Activated naive CD4-positive, alpha-beta T cell treated with anti-CD3 and anti-CD28 coated beads, Interleukin-2, amount 10 ng/mL, durations not matched to agents 7 days and 5 days (primary cell): Measurements from ENCODE around the gene C13orf46.

Experiments used
- CTCF ChIA-PET: fragments of 350-600 bp; sonication (Branson Sonifier 250); formaldehyde crosslinking; loops from one replicate; lab custom pipeline; 2021; ENCODE audit warnings: antibody characterized with exemption; lab: Charles Lee
- DNase-seq: peaks from one replicate; pipeline ENCODE4 v3.0.0-alpha.2; 2020
- H3K27ac Mint-ChIP-seq: one replicate; pipeline ENCODE4 v1.8.0; 2021; ENCODE audit warnings: mild to moderate bottlenecking, moderate library complexity, mixed read lengths
- H3K27me3 Mint-ChIP-seq: one replicate; pipeline ENCODE4 v1.8.0; 2021; ENCODE audit warnings: mild to moderate bottlenecking, mixed read lengths
- H3K36me3 Mint-ChIP-seq: one replicate; pipeline ENCODE4 v1.8.0; 2021; ENCODE audit warnings: mixed read lengths
- H3K4me1 Mint-ChIP-seq: one replicate; pipeline ENCODE4 v1.8.0; 2021; ENCODE audit warnings: mixed read lengths
- H3K4me3 Mint-ChIP-seq: one replicate; pipeline ENCODE4 v1.8.0; 2021; ENCODE audit warnings: mild to moderate bottlenecking, moderate library complexity, mixed read lengths
- H3K9me3 Mint-ChIP-seq: one replicate; pipeline ENCODE4 v1.8.0; 2021; ENCODE audit warnings: mixed read lengths

C13orf46 gene

DNA sequence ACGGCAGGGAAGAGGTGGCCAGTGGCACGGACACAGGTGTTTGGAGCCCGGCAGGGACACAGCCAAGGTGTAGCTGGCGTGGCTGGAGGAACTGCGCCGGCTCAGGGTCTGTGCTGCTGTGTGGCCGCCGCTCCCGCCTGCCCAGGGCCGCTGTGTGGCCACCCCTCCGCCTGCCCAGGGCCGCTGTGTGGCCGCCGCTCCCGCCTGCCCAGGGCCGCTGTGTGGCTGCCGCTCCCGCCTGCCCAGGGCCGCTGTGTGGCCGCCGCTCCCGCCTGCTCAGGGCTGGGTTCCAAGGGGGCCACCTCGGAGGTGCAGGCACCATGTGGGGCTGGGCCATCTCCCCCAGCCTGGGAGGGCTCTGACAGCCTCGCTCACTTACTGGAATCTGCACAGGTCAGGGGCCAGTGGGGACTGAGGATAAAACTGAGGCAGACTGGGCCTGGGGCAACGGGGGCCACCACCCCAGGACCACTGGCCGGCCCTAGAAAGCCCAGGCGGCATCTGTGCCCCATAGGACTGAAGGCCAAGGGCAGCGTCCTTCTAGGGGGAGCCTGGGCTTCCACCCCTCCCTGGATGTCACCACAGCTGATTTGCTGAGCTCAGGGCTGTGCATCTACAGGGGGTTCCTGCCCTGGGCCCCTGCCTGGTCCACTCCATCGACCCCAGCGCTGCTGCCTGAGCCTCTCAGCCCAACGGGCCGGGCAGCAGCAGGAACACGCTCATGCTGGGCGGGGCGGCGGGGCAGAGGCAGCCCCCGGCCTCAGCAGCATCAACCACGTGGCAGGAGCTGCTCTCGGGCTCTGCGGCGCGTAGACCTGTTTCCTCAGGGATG, 21.5 kb downstream of the C13orf46 start:
- CTCF ChIA-PET: interaction anchor here (1.0 kb wide), 1 partner anchor 274 kb away, joined by 4 read pairs; no protein-coding TSS in a partner anchor
- Mint-ChIP-seq H3K4me1 (peaks cover 6% of the 10 kb centered on the region), H3K27me3 (no peaks in the 10 kb centered on the region), H3K36me3 (peaks cover 33% of the 10 kb centered on the region), H3K9me3 (peaks cover 6% of the 10 kb centered on the region), H3K4me3 (no peak overlapping the region), H3K27ac (no peak overlapping the region)
- DNase-seq: no peak

DNA sequence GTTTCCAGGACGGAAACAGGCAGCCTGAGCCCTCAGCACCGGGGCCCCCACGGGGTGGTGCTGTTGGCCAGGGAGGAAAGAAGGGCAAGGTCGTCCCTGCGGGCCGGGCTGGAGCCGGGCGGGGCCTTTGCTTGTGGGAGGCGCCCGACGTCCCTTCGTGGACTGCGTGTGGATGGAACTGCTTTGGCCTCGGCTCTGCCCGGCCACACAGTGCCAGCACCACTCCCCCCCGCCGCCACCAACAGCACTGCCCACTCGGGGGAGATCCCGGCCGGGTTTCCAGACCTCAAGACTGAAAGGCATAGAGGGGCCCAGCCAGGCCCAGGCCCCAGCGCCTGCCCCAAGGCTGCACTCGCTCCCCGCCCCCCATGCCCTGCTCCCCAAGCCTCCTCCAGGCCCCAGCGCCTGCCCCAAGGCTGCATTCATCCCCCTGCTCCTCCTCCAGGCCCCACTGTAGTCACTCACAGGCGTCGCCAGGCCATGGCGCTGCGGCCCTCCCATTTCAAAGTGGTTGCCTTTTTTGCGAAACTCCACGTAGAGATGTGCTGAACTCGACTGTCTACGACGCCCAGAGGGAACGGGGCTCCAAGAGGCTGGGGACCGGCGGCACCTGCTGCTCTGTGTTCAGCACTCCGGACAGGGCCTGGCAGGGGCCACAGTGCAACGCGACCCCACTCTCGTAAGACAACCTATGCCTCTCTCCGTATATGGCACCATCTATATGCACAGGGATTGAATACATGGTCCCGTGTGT, 22.5 kb downstream of the C13orf46 start:
- peaks cover 6% of the 10 kb centered on the region for H3K9me3 Mint-ChIP-seq

DNA sequence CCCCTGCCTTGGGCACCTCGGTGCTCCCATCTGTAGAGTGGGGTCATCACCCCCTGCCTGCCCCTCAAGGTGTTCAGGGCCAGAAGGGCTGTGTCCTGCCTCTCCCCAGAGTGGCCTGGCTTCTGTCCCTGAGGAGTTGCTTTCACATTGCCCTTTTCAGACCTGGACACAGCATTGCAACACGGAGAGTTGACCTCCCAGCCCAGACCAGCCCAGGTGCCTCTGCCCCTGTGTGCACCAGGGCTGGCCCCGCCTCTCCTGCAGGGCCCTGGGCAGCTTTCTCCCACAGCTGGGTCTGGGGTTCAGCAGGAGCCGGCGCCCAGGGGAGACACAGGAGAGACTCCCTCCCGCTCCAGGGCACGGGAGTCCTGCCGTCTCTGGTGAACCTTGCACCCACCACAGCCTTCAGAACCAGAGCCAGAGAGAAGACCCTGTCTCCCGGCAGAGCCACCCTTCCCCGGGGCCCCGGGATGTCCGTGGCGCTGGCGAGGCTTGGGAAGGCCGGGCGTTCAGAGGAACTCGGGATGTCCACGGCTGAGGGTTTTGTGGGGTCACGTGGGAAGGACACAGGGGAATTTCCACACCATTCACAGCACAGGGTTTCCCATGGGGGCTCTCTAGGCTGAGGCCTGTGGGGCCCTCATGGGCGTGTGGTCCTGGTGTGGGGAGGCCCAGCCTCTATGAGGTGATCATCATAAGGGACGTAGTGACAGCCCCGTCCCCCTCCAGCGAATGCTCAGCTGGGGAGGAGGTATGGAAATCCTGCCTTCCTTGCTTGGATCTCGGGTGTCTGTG, 23.2 kb downstream of the C13orf46 start:
- H3K9me3 Mint-ChIP-seq: no peaks in the 10 kb centered on the region
- peaks cover 18% of the 10 kb centered on the region for H3K36me3 Mint-ChIP-seq
- DNase-seq: no peak
- no peak overlapping the region for H3K27ac Mint-ChIP-seq
- H3K4me3 Mint-ChIP-seq: no peak overlapping the region
- peaks cover 6% of the 10 kb centered on the region for H3K4me1 Mint-ChIP-seq
- CTCF ChIA-PET: interaction anchor here (0.6 to 1.6 kb wide), 2 partner anchors 276 to 289 kb away, joined by 3 to 4 read pairs; no protein-coding TSS in a partner anchor
- no peaks in the 10 kb centered on the region for H3K27me3 Mint-ChIP-seq

More for the DNA sequence above, 22.5 kb downstream of the C13orf46 start:
- no peak overlapping the region for H3K27ac Mint-ChIP-seq
- no peaks in the 10 kb centered on the region for H3K27me3 Mint-ChIP-seq
- H3K4me1 Mint-ChIP-seq: peaks cover 6% of the 10 kb centered on the region
- peaks cover 26% of the 10 kb centered on the region for H3K36me3 Mint-ChIP-seq
- DNase-seq: peak; percentile 66
- CTCF ChIA-PET: interaction anchor here (0.6 to 1.6 kb wide), 2 partner anchors 275 to 288 kb away, joined by 3 to 4 read pairs; no protein-coding TSS in a partner anchor
- H3K4me3 Mint-ChIP-seq: no peak overlapping the region

DNA sequence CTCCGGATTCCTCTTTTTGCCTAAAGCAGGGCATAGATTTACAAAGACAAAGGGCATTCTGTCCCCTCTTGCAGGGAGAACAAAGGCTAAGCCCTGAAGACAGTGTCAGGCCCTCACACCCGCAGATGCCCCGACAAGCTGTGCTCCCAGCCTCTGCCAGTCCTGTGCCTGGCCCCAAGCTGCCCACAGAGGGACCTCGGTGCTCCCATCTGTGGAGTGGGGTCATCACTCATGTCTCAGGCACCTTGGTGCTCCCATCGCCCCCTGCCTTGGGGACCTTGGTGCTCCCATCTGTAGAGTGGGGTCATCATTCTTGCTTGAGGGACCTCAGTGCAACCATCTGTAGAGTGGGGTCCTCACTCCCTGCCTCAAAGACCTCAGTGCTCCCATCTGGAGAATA, 24.3 kb downstream of the C13orf46 start:
- H3K27ac Mint-ChIP-seq: no peak overlapping the region
- H3K9me3 Mint-ChIP-seq: no peaks in the 10 kb centered on the region
- H3K36me3 Mint-ChIP-seq: peaks cover 8% of the 10 kb centered on the region
- no peaks in the 10 kb centered on the region for H3K27me3 Mint-ChIP-seq
- no peak overlapping the region for H3K4me3 Mint-ChIP-seq
- peaks cover 6% of the 10 kb centered on the region for H3K4me1 Mint-ChIP-seq
- DNase-seq: no peak
- CTCF ChIA-PET: interaction anchor here (2.1 kb wide), 1 partner anchor 277 kb away, joined by 9 read pairs; no protein-coding TSS in a partner anchor

DNA sequence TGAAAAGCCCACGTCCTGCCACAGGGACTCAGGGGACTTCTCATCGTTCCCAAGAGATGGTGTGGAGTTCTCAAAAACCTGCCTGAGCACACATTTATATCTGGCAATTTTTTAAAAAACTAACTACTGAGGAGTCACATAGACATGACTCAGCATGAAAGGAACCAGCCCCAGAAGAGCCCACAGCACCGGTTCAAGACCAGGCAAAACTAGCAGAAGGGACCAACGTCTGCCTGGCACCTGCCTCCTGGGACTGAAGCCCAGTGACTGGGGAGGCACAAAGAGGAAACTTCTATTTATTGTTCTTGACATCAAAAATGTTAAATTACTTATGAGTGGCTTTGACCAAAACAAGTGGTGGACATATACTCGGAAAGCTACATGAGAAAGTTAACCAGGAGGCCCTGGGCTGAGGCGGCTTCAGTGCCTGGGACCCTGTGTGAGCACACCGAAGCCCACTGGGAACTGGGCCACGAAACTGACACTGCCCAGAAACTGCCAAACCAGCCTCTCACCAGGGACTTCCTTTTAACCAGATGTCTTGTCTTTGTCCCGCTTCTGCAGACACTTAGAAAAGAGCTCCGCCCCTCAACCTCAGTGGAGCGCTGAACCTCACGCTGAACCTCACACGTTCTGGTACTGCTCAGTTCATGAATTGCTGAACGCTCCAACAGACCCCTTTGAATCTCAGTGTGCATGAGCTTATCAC, 25.7 kb downstream of the C13orf46 start:
- Mint-ChIP-seq H3K27ac (no peak overlapping the region), H3K9me3 (no peaks in the 10 kb centered on the region)
- CTCF ChIA-PET: interaction anchor here (0.8 to 2.1 kb wide), 2 partner anchors 162 to 278 kb away, joined by 3 to 9 read pairs; no protein-coding TSS in a partner anchor

DNA sequence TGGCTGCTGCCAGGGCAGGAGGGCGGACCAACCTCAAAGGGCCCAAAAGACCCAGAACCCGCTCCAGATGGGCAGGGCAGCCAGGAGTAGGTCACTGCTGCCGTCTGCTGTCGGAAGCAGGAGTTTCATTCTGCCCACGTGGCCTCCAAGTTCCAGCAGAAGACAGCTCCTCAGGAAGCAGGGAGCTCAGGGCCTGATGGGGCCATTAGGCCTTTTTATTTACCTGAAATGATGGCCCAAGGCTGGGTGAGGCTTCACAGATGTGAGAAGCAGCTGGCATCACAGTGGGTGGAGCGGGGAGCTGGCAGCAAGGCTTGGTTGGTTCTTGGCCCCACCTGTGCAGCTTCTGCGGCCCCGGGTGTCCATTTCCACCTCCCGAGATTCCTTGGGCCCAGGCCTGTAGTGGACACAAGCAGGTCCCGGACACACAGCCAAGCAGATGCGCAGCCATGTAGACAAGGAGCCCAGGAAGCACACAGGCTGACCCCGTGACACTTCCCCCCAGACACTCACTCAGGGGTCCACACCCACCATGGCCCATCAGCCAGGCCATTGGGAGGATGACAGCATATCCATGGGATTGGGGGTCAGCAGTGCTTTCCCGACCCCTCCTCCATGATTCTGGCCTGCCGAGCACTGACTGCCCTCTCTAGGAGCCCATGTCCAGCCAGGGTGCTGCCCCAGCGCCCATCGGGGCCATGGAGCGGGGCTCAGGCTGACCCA, 26.4 kb downstream of the C13orf46 start:
- no peaks in the 10 kb centered on the region for H3K27me3 Mint-ChIP-seq
- no peak for DNase-seq
- peaks cover 6% of the 10 kb centered on the region for H3K4me1 Mint-ChIP-seq
- H3K9me3 Mint-ChIP-seq: no peaks in the 10 kb centered on the region
- no peak overlapping the region for H3K27ac Mint-ChIP-seq
- H3K36me3 Mint-ChIP-seq: peaks cover 1% of the 10 kb centered on the region
- CTCF ChIA-PET: interaction anchor here (0.6 kb wide), 1 partner anchor 344 kb away, joined by 3 read pairs; no protein-coding TSS in a partner anchor
- H3K4me3 Mint-ChIP-seq: no peak overlapping the region

More for the DNA sequence above, 25.7 kb downstream of the C13orf46 start:
- H3K4me3 Mint-ChIP-seq: no peak overlapping the region
- peaks cover 6% of the 10 kb centered on the region for H3K4me1 Mint-ChIP-seq
- H3K36me3 Mint-ChIP-seq: peaks cover 1% of the 10 kb centered on the region
- H3K27me3 Mint-ChIP-seq: no peaks in the 10 kb centered on the region
- DNase-seq: no peak

DNA sequence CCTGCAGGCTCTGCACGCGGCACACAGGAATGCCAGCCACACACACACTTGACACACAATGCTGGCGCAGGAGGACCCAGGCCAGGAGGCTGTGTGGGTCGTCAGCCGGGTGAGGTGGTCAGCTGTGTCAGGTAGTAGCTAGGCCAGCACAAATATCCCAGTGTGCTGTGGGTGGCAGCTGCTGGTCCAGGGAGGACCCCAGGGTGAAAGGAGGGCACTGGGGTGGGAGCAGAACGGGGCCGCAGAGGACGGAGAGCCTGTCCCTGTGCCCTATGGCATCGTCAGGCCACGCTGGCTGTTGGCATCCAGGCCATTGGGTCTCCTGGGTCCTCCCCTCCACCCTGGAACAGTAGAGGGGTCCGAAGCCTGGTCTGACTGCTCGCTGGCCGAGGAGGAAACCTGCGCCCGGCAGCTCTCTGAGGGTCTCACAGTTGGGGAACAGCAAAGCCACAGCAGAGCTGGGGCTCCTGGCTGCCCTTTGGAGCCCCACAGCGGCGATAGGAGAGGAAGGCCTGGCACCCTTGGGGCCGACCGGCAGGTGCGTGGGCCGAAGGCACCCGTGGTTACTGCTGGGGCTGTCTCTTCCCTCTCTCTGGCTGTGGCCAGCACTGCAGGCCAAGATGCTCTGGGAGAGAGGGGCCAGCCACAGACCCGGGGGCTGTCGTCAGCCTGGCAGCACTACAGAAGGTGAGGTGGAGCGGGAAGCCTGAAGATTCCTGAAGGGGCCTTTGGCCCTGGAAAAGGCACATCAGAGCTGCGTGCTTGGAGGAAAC, 27.3 kb downstream of the C13orf46 start:
- Mint-ChIP-seq H3K4me3 (no peak overlapping the region), H3K27ac (no peak overlapping the region), H3K9me3 (no peaks in the 10 kb centered on the region), H3K27me3 (no peaks in the 10 kb centered on the region), H3K4me1 (peaks cover 3% of the 10 kb centered on the region), H3K36me3 (peaks cover 1% of the 10 kb centered on the region)
- DNase-seq: no peak
- CTCF ChIA-PET: interaction anchor here (0.6 kb wide), 1 partner anchor 343 kb away, joined by 3 read pairs; no protein-coding TSS in a partner anchor

DNA sequence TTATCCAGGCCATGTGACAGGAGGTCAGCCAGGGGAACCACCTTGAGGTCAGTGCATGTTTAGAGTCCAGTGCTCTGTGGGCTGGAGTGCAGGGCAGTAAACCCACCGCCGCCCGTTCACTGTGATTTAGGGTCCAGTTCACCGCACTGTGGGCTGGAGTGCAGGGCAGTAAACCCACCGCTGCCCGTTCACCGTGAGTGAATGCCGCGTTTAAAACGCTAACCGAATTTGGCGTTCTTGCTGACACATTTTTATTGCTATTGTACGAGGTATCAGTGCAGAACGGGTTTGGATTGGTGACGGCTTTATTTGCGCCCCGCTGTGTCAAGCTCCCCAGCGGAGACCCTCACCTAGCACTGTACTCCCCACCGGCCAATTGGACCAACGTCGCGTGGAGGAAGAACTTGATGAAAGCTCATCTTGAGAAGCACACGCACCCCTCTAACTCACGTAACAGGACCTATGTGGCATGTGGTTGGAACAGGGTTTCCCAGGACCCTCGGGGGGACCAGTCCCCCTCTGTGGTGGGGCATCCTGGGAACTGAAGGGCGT, 27.9 kb downstream of the C13orf46 start:
- CTCF ChIA-PET: no interaction called here
- no peaks in the 10 kb centered on the region for H3K9me3 Mint-ChIP-seq
- no peak overlapping the region for H3K27ac Mint-ChIP-seq
- no peak overlapping the region for H3K4me3 Mint-ChIP-seq
- H3K36me3 Mint-ChIP-seq: peaks cover 1% of the 10 kb centered on the region
- no peak for DNase-seq
- no peaks in the 10 kb centered on the region for H3K27me3 Mint-ChIP-seq
- peaks cover 2% of the 10 kb centered on the region for H3K4me1 Mint-ChIP-seq

DNA sequence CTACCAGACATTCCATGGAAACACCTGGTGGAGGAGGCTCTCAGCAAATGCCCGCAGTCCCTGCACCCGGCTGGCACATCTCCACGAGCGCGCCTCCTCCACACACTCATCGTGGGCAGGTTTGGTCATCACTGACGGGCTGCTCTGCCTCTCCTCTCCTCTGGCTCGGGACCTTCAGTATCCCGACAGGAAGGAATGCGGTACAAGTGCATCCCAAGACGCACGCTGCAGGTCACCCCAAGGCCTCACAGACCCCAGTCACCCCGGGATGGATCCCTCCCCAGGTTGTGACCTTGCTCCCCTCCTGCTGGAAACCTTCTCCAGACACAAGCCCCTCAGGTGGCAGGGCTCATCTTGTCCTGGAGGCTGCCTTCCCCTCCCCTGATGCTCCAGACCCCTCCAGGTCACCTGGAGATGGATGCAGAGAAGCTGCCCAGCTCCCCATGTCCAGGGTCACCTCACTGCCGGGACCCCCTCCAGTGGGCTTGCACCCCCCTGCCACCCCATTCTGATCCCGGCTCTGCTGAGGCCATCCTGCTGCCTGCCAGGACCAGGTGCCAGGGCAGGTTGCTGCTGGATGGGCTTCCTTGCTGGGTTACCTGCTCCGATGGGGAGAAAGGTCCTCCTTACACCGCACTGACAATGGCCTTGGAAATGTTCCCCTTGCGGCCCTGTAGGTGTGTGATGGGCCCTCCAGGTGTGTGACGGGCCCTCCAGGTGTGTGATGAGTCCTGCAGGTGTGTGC, 29.9 kb downstream of the C13orf46 start:
- CTCF ChIA-PET: no interaction called here
- no peaks in the 10 kb centered on the region for H3K27me3 Mint-ChIP-seq

DNA sequence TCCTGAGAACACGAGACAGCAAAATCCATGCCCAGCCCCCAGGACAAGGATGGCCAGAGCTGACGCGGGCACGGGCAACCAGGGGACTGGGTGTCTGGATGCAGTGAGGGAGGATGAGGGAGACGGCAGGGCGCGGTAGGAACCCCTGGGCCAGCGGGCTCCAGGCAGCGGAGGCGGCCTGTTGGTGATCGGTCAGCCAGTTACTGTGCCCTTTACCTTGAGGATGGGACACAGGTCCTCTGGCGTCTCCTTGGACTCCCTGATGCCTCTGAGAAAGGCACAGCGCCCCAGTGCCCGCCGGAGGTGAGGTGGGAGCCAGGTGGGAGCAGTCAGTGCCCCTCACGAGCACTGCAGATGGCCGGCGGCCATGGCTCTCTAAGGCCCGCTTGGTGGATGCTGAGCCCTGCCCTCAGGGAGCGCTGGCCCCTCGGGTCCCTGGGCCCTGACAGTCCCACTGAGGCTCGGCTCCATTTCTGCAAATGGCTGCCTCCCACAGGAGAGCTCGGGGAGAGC, 31.2 kb downstream of the C13orf46 start:
- Mint-ChIP-seq H3K36me3 (no peaks in the 10 kb centered on the region), H3K4me1 (no peaks in the 10 kb centered on the region), H3K27ac (no peak overlapping the region), H3K9me3 (no peaks in the 10 kb centered on the region), H3K4me3 (no peak overlapping the region), H3K27me3 (peaks cover 6% of the 10 kb centered on the region)
- CTCF ChIA-PET: no interaction called here
- DNase-seq: no peak

More for the DNA sequence above, 29.9 kb downstream of the C13orf46 start:
- H3K9me3 Mint-ChIP-seq: no peaks in the 10 kb centered on the region
- no peak overlapping the region for H3K4me3 Mint-ChIP-seq
- no peak overlapping the region for H3K27ac Mint-ChIP-seq
- H3K36me3 Mint-ChIP-seq: no peaks in the 10 kb centered on the region
- DNase-seq: no peak
- H3K4me1 Mint-ChIP-seq: peaks cover 2% of the 10 kb centered on the region

DNA sequence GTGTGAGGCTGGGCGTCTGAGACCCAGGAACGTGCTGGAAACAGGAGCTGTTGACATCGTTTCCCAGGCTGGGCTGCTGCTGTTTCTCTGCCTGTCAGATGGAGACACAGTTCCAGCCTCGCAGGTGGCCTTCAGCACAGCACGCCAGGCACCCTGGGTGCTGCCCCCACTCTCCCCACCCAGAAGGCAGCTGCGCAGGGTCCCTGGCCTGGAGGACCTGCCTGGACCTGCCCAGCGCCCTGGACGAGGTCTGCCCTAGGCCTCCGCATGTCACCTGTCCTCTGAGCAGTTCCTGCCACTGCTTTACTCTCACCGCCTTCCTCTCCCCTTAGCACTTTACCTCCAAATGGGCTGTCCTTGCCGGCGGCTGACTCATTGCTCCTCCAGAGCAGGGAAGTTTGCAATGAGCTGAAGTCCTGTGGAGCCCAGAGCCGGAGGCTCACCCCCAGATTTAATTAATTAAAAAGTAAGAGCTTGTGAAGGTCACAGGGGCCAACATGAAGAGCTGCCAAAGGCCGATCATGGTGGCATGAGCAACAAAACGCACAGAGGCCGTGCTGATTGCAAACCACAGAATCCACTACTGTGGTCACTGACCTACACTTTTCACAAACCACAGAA, 32.2 kb downstream of the C13orf46 start:
- CTCF ChIA-PET: interaction anchor here (0.9 kb wide), 1 partner anchor 28 kb away, joined by 3 read pairs; no protein-coding TSS in a partner anchor

More for the DNA sequence above, 32.2 kb downstream of the C13orf46 start:
- Mint-ChIP-seq H3K4me1 (no peaks in the 10 kb centered on the region), H3K27ac (no peak overlapping the region), H3K36me3 (no peaks in the 10 kb centered on the region), H3K9me3 (no peaks in the 10 kb centered on the region), H3K4me3 (no peak overlapping the region), H3K27me3 (peaks cover 6% of the 10 kb centered on the region)
- no peak for DNase-seq
